GM18867 (cell line): Measurements from ENCODE around the gene KRTAP1-5.
"Not testable (repeated sequence)": the region's sequence is repeated elsewhere in the genome, so short reads cannot be mapped to it uniquely, and the experiment has no call there.

ENCODE experiments used
- ATAC-seq: cut with Tn5 transposase; IDR thresholded peaks from one replicate; pipeline ENCODE4 v1.9.1; 2021; ENCODE audit warnings: mild to moderate bottlenecking, moderate library complexity; ENCODE audit not compliant: unreplicated experiment

Gene KRTAP1-5

DNA sequence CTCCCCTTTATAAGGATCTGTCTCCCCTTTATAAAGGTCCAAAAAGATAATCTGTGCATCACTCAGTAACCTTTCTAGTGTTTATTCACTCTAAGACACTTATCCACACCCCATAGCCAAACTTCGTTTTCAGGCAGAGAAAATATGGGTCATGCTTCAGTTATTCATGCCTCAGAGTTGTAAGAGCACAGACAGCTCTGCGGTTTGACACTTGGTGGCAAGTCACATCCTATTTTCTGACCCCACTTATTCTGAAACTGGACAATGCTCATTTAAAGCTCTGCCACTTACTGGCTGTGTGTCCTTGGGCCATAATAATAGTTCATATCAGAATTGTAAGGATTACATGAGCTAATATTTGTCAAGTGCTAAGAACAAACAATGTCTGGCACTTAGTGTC lies 22.1 kb upstream of the KRTAP1-5 start:
- no peak for ATAC-seq

DNA sequence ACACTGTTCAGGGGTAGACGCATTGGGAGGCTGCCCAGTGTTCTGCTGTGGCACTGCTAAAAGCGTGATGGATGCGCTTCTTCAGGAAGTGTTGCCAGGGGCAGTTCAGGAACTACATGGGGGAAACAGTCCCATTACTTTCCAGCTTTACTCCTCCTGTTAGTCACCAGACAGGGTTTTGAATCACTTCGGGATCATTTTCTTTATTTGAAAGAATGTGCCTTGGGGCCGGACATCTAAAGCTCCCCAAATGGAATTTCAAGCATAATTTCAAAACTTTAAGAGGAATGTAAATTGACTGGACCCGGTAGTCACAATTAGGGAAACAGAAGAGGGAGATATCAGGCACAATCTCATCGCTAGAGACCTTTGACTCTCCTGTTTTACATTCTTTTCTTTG lies 21.4 kb upstream of the KRTAP1-5 start:
- ATAC-seq = no peak

DNA sequence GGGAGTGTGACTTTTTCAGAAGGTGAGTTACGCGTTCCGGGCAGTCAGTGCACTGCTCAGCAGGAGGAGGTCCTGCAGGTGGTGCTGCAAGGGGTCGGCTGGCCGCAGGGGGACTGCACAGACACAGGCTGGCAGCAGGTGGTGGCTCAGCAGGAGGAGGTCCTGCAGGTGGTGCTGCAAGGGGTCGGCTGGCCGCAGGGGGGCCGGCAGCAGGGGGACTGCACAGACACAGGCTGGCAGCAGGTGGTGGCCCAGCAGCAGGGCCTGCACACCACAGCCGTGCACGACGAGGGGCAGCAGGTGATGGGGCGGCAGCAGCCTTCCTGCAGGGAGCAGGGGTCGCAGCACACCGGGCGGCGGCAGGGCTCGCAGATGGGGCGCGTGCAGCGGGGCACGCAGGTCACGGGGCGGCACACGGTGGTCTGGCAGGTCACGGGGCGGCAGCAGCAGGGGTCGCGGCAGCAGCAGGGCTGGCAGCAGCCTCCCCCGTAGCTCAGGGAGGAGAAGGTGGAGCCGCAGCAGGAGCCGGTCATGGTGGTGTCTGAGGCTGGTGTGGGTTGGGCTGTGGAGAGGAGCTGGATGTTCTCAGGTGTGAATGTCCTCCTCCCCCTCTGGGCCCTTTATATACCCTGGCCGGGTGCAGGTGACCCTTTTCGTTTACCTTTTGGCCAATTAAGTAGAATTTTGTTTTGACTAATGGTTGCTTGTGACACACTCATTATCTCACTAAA lies 19.9 kb upstream of the KRTAP1-5 start, which contains the start of gene KRTAP2-1:
TSS of gene KRTAP2-1 (minus strand) at position 582 of the 731 bp plus-strand sequence. CDS start at position 533, 49 bp downstream.
- not testable (repeated sequence) for ATAC-seq

DNA sequence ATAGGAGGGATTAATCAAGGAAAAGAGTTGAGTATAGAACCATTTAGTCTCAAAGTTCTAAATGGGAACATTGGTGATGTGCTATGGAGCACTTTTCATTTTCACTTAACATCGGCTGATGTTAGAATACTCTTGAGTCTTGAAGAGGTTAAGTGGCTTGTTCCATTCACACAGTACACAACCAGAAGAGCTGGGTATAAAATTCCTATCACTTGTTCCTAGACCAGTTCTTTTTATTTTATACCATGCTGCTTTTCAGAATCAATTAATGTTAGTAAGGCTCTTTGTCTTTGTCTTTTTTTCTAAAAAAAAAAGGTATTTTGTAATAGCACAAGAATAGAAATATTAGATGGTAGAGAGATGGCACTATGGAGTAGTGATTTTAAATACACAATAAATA lies 15.9 kb upstream of the KRTAP1-5 start:
- ATAC-seq = no peak

DNA sequence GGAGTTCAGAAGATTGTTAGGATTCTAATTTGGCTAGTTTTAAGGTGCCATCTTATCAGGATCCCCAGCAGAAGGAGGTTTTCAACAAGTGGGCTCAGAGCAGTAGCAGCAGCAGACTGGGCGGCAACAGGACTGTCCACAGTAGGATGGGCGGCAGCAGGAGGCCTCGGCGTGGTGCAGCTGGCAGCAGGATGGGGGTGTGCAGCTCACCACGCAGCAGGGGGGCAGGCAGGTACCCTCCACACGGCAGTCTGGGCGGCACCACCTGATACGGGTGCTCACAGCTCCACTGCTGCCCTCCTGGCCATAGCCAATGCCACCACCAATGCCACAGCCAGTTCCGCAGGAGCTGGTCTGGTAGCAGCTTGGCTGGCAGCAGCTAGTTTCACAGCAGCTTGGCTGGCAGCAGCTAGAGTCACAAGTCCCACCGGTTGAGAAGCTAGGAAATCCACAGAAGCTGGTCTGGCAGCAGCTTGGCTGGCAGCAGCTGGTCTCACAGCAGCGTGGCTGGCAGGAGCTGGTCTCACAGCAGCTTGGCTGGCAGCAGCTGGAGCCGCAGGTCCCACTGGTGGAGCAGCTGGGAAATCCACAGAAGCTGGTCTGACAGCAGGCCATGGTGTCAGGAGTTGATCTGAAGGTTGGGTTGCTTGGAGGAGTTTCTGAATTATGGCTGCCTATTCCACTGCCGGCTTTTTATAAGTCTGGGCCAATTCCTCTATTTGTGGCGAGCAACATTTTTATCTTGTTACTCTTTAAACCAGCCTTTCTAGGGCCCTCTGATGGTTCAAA lies 14.0 kb upstream of the KRTAP1-5 start, which contains the start of gene KRTAP1-1:
TSS of gene KRTAP1-1 (minus strand) at position 668 of the 789 bp plus-strand sequence. CDS start at position 615, 53 bp downstream.
- not testable (repeated sequence) for ATAC-seq

DNA sequence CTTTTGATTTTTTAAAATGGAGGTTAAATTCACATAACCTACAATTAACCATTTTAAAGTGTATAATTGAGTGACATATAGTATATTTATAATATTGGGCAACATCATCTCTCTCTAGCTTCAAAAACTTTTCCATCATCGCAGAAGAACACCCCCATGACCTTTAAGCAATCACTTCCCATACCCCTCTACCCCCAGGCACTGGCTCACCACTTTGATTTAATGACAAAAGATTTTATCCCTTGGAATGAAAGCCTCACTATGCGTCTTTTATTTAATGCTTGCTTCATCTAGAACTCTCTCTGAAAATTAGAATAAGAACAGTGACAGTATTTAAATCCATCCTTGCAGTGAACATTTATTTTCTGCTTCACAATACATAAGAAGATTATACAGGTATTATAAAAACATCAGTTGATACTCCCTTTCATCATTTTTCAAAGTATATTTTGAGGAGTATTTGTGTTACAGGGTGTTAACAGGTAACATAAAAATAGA lies 10.9 kb upstream of the KRTAP1-5 start:
- no peak for ATAC-seq

DNA sequence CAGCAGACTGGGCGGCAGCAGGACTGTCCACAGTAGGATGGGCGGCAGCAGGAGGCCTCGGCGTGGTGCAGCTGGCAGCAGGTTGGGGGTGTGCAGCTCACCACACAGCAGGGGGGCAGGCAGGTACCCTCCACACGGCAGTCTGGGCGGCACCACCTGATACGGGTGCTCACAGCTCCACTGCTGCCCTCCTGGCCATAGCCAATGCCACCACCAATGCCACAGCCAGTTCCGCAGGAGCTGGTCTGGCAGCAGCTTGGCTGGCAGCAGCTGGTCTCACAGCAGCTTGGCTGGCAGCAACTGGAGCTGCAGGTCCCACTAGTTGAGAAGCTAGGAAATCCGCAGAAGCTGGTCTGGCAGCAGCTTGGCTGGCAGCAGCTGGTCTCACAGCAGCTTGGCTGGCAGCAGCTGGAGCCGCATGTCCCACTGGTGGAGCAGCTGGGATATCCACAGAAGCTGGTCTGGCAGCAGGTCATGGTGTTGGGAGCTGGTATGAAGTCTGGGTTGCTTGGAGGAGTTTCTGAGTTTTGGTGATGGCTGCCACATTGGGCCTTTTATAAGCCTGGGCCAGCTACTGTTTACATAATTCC lies 7.4 kb upstream of the KRTAP1-5 start, which contains the start of gene KRTAP1-3:
TSS of gene KRTAP1-3 (minus strand) at position 529 of the 590 bp plus-strand sequence. CDS start at position 476, 53 bp downstream.
- not testable (repeated sequence) for ATAC-seq

DNA sequence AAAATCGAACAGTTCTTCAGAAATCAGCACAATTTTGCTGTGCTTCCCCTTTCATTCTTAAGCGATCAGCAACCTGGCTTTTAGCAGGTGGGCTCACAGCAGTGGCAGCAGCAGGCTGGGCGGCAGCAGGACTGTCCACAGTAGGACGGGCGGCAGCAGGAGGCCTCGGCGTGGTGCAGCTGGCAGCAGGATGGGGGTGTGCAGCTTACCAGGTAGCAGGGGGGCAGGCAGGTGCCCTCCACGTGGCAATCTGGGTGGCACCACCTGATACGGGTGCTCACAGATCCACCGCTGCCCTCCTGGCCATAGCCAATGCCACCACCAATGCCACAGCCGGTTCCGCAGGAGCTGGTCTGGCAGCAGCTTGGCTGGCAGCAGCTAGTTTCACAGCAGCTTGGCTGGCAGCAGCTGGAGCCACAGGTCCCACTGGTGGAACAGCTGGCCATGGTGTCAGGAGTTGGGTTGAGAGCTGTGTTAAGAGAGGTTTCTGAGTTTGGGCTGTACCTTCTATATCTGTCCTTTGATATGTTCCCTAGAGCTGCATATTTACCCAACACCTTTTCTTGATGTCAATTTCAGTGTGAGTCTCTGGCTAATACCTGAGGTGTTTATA lies 2.7 kb upstream of the KRTAP1-5 start, which contains the start of gene KRTAP1-4:
TSS of gene KRTAP1-4 (minus strand) at position 563 of the 613 bp plus-strand sequence. CDS start at position 446, 117 bp downstream.
- ATAC-seq = no peak

DNA sequence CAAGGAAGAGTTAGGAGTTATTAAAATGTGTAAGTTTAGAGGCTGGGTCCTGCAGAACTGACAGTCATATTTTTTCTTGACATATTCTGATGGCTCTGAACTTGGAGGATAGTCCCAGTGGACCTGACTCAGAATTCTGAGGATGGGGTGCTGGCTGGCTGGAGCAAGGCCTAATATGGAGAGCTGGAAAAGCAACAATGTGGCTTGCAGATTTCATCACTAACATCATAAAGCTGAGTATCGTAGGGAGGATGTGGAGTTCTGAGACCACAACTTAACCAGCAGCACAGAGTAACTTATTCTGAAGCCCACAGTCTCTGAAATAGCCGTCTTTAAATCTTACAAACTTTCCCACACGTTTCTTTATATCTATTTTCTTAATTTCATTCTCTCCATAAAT lies 2.3 kb downstream of the KRTAP1-5 start:
- ATAC-seq = no peak

DNA sequence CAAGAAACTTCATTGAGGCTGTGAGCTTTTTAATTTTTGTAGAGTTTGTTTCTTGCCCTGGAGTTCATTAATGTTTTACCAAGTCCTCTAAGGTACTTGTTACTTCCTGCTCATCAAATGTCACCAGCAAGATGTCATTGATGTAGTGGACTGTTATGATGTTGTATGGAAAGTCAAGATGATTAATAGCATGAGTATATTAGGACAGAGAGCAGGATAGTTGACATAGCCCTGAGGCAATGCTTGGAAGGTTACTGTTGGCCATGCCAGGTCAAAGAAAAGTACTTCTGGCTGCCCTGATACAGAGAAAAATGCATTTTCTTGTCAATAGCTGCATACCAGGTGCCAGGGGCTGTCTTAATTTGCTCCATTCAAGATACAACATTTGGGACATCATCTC lies 6.7 kb downstream of the KRTAP1-5 start:
- no peak for ATAC-seq

DNA sequence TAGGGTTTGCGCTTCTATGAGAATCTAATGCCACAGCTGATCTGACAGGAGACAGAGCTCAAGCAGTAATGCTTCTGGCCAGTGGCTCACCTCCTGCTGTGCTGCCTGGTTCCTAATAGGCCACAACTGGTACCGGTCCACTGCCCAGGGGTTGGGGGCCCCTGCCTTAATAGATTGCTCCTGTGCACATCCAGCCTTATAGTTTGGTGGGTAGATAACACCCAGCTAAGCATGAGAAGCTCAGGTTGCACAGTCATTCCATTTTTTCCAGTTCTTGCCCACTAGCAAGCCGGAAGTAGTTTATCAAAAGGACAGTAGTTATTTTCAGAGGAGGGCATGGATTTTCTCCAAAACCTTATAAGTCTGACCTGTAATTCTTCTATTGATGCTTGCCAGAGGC lies 7.6 kb downstream of the KRTAP1-5 start:
- ATAC-seq = no peak

DNA sequence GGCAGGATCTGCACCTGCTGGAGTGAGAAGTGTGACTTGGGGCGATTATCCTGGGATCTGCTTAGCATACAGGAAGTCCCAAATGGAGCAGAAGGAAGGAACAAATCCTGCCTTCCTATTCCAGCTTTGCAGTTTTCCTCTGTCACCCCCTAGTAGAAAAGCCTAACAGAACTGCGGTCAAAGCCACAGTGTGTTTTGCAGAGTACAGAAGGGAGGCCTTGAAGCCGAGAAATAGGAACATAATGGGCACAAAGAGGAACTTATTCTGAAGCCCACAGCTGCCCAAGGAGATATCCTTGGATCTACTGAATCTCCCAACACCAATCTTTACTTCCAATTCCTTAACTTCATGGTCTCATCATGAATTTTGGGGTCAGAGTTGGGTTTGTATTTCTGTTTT lies 8.5 kb downstream of the KRTAP1-5 start:
- no peak for ATAC-seq

DNA sequence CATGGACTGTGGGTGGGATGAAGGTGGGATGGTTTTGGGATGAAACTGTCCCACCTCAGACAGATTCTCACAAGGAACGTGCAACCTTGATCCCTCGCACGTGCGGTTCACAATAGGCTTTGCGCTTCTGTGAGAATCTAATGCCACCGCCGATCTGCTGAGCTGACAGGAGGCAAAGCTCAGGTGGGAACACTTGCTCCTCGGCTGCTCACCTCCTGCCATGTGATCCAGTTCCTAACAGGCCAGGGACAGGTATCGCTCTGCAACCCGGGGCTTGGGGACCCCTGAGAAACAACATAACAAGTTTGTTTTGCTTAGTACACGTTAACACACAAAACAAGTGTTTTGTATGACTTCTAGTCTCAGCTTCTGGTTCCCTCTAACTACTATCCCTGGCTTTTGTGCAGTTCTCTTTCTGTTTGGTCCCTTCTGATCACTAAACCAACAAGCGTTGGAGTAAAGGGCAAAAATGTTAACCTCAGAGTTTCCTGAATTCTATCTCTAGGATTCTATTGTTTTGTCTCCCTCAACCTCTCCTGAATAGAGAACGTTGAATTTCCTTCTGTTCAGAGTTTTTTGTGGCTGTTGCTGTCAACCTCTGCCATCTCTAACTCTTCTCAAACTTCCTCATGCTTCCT lies 10.3 kb downstream of the KRTAP1-5 start:
- no peak for ATAC-seq

DNA sequence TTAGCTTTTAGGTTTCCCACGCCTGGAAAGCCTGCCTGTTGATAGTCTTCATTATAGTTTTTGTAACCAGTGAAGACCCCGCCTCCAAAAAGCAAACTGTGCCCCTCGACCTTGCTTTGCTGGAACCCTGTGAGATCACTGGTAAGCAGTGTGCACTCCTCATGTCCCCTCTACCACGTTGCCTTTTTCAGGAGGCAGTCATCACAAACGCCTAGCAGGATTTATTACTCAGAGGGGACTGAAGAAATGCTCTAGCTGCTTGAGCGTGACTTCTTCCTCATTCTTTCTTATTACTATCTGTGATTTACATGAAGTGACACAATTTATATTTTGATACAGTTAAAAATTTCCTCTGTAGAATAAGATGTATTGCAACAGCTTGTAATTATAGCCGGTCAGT lies 11.6 kb downstream of the KRTAP1-5 start:
- no peak for ATAC-seq

DNA sequence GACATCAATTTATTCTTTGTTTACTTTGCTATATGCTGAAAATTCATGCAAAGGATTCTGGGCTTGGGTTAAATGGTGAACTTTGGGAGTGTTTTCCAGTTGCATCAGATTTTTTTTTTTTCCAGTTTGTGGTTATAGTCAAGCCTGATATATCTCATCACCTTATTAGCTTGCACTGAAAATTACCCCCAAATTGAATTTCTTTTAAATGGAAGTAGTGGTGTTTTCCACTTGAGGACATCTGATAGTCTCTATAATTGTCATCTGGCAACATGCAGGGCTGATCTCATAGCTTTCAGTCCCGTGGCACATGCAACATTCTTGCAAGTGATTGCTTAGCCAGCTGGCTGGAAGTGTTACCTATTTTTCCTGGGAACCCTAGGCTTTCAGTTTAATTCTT lies 13.4 kb downstream of the KRTAP1-5 start:
- no peak for ATAC-seq

DNA sequence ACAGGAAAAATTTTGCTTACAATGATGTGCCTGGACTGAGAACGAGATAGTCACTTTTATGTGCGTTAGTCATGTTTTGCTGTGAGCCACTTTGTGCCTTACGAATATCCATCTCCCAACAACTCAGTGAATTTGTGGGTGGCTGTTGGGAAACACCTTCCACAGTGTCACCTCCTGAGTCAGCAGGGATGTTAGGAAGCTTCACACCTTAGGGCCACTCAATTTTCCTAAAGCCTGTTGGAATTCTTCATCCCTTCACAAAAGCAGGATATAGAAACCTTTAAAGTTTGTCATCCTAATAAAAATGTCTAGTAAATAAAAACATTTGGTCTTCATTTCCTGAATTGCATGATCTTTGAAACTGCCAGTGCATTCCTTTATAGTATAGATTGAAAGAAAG lies 13.8 kb downstream of the KRTAP1-5 start:
- no peak for ATAC-seq

DNA sequence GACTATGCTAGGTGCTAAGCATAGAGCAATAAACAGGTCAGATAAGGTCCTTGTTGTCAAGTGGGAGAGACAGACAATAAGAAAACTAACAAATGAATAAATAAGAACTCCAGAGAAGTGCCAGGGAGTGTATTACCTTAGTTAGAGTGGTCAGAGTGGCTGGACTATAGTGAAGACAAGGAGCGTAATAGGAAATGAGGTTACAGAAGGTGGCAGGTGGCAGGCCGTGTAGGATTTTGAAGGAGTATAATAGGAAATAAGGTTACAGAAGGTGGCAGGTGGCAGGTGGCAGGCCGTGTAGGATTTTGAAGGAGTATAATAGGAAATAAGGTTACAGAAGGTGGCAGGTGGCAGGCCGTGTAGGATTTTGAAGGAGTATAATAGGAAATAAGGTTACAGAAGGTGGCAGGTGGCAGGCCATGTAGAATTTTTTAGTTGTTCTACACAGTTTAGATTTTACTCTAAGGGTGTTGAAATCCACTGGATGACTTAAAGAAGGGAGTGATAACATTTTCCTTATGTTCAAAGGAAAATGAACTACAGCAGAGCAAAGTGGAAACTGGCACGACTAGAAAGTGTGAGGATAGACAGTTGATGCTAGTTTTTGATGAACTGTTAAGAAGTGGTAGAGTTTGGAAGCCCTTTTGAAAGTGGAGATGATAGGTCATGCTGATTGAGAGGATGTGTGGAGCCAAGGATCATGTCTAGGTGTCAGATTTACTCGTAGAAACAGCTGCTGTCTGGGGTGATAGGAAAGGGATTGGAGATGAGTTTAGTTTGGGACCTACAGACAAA lies 14.5 kb downstream of the KRTAP1-5 start:
- no peak for ATAC-seq

DNA sequence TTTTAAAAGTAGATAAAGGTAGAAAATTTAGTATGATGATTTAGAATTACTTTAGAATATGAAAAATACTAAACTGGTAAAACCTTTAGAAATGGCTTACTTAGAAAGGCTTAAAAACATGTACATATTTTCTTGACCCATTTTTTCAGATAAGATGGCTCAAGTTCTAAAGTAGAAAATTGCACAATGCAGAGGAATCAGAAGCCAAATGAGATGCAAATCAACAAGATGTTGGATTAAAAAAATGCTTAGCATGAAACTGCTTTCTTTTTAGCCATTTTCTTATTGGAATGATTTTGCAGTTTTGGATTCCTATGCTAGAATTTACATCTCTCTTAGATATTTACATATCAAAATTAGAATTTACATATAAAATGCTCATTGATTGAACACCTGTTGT lies 16.6 kb downstream of the KRTAP1-5 start:
- no peak for ATAC-seq

DNA sequence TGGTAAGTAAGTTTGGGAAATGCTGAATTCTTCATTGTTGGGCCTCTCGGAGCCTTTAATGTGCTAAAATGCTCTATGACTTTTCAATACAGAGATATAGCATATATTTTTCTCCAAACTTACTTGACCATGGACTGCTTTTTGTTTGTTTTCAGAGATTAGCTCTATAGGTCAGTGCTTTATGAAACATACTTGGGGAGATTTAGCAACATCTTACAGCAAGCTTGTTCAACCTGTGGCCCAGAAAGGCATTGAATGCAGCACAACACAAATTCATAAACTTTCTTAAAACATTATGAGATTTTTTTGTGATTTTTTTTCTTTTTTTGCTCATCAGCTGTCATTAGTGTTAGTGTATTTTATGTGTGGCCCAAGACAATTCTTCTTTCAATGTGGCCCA lies 17.1 kb downstream of the KRTAP1-5 start:
- ATAC-seq = no peak
